DMS114 treated with DMSO at 0.1 percent for 48 hours (cell line): ENCODE data around the gene SCYGR6.

Experiments used
- DNase-seq: peaks from one replicate; lab custom pipeline; 2025; ENCODE audit not compliant: unreplicated experiment; lab: John Stamatoyannopoulos, UW

Gene SCYGR6

DNA sequence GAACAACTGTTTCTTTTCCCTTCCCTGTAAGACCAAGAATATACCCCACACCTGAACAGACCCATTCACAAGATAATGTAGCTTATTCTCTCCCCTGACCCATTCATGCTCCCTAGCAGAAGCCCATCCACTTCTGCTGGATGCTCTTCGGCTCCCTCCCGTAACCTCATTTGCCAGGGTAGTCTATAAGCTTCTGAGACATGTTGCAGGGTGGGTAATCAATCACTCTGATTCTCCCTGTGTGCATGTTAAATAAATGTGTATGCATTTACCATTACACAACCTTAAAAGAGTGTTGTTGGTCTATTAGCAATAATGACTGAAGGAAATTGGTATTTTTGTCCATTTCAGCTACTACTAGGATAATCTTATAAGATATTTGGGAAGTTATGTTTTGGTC lies 8.1 kb downstream of the SCYGR6 start:
- no peak for DNase-seq

- DNase-seq = no peak
These were observed 11.3 kb downstream of the SCYGR6 start for GRCh38 chr2:227713291-227713690.

DNA sequence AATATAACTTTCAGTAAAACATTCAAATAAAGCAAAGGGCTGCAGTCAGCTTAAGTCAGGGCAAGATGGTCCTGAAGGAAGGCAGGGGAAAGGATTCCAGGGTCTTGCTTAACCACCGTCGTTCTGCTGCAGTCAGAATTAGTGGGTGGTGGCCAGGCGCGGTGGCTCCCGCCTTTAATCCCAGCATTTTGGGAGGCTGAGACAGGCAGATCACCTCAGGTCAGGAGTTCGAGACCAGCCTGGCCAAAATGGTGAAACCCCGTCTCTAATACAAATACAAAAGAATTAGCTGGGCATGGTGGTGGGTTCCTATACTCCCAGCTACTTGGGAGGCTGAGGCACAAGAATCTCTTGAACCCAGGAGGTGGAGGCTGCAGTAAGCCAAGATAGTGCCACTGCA lies 13.6 kb downstream of the SCYGR6 start:
- no peak for DNase-seq

DNA sequence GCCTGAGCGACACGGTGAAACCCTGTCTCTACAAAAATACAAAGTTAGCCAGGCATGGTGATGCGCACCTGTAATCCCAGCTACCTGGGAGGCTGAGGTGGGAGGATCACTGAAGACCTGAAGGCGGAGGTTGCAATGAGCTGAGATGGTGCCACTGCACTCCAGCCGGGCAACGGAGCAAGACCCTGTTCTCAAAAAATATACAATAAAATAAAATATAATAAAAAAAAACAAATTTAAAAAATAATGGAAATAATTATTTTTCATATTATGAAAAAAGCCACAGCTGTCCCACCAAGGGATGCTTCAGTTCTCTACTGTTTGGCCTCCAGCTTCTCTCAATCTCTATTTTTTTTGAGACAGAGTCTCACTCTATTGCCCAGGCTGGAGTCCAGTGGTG lies 17.2 kb downstream of the SCYGR6 start:
- no peak for DNase-seq

- DNase-seq = no peak
These were observed 17.7 kb downstream of the SCYGR6 start for GRCh38 chr2:227706859-227707258.

GRCh38 chr2:227703961-227704360 lies 20.6 kb downstream of the SCYGR6 start:
- no peak for DNase-seq

DNA sequence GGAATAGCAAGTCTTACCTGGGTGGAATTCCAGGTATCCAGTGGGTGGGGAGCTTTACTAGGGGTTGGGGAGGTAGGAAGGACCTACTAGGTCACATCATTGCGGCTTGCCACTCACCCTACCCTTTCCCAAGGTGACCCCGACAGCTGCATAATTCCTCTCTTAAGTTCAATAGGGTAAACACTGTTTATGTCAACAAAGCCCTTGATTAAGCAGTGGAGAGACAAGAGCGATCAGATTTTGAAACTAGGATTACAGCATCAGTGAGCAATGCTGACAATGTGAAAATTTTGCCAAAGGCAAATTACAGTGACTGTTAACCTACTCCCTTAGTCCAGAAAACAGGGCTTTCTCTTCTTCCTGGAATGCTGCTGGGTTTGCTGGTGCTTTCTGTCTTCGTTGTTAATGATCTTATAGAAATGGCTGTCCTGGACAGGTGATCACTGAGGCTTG lies 21.3 kb downstream of the SCYGR6 start:
- no peak for DNase-seq

DNA sequence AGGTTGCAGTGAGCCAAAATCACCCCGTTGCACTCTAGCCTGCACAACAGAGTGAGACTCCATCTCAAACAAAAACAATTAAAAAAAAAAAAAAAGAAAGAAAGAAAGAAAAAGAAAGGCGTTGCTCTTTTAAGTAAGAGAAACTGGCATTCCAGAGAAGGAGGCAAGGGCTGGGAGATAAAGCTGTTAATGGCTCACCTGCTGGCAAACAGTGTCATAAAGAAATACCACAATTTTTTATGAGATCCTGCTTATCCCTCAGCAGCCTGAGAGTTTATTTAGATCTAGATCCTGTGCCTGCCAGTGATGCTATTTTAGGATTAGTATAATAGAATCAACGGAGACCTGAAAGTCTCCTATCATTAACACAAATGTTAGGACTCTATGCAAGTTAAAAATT lies 23.0 kb downstream of the SCYGR6 start:
- no peak for DNase-seq

DNA sequence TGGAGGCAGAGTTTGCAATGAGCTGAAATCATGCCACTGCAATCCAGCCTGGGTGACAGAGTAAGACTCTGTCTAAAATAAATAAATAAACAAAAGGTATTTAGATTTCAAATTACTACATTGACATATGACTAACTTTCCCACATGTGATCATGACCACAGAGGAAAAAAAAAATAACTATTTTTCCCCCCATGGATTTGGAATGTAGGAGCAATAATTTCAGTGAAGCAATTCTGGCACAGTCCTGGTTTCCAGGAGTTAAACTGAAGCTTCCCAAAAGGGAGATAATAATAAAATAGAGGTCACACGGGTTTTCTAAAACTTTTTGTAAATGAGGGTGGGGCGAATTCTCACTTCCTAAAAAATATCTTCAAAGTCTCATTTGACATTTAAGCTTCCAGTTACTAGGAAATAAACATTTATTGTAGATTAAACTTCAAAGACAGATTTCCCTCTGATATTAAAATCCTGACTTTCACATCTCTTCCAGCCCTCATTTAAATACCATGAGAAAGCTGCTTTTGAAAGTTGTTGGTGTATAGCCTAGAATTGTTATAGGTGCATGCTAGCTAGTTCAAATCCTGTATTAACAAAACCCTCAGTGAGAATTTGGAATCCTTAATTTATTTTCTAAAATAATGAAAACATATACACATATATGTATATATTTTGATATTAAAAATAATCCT lies 27.4 kb downstream of the SCYGR6 start:
- no peak for DNase-seq

DNA sequence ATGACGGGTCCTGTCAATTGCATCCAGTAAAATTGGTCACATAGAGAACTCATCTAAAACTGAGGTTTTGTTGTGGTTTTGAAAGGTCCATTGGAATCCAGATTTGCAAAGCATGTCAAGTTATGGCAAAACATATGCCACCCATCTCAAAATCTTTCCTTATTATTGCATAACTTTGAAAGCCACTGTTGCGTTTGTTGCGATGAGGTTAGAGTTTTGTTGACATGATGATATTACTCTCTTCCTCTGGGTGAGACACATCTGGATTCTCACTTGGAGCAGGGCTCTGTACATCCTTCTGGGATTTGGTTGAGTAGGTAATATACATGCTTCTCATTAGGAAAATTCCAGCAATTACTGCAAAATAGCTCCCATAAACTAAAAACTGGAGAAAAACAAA lies 37.4 kb downstream of the SCYGR6 start:
- no peak for DNase-seq

DNA sequence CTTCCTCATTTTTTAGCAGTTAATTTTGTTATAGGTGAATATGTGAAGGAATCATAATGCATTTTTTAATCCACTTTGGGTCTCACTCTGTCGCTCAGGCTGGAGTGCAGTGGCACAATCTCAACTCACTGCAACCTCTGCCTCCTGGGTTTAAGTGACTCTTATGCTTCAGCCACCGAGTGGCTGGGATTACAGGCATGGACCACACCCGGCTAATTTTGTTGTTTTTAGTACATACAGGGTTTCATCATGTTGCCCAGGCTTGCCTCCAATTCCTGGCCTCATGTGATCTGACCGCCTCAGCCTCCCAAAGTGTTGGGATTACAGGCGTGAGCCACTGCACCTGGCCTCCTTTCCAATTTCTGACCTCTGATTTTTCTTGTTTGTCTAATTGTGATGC lies 40.3 kb downstream of the SCYGR6 start:
- DNase-seq = no peak

DNA sequence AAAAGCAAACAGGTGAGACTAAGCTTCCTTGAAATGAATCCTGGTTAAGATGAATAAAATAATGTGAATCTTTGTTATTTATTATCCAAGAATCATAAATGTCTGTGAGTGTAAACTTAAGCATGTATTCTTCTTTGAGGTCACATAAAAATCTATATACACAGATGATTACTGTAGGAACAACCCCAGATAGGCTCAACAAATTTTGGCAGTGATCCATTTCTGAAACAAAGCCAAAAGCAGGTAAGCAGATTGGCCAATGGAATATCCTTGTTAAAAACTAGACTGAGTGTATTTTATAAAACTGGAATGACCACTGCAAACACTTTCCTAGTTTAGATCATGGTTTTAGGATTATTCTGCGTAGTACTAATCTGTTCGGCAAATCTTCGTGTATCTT lies 46.6 kb downstream of the SCYGR6 start:
- DNase-seq = no peak

DNA sequence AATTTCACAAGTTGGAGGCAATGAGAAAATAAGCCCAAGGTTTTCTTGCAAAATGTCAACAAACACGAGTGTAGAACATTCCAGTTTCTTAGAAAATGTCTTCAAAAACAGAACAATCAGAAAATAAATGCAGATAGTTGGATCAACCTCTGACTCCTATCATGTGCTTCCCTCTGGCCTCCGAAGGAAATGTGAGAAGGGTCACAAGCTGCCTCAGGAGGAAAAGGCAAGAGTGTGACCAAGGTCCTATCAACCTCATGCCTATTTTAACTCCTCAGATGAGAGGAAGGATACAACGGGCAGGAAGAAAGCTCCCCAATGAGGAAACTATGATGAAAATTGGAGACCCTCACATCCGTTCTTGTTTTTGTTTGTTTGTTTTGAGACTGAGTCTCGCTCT lies 50.1 kb downstream of the SCYGR6 start:
- DNase-seq = no peak
